Hepatic stellate cell (primary cell): Measurements from ENCODE around the gene ADAMTSL2.

ENCODE experiments used
- DNase-seq: peaks from one replicate; pipeline ENCODE4 v3.0.0; 2011; ENCODE audit warnings: low spot score

The ADAMTSL2 gene

GRCh38 chr9:133534346-133535291 lies at the start of gene ADAMTSL2:
Gene ADAMTSL2, plus strand, starts transcription at chr9:133534704. Its CDS starts 2,009 bp downstream, at chr9:133536713.
- DNase-seq, result peak; percentile 76

GRCh38 chr9:133485531-133486260 lies 48.8 kb upstream of the ADAMTSL2 start:
- no peak for DNase-seq

GRCh38 chr9:133487331-133487725 lies 47.2 kb upstream of the ADAMTSL2 start:
- no peak for DNase-seq

- DNase-seq, result no peak
Observed at GRCh38 chr9:133488686-133489252, 45.7 kb upstream of the ADAMTSL2 start.

- no peak for DNase-seq
Observed at GRCh38 chr9:133489253-133490190, 45.0 kb upstream of the ADAMTSL2 start.

GRCh38 chr9:133490201-133490681 lies 44.3 kb upstream of the ADAMTSL2 start:
- DNase-seq, result no peak

DNA sequence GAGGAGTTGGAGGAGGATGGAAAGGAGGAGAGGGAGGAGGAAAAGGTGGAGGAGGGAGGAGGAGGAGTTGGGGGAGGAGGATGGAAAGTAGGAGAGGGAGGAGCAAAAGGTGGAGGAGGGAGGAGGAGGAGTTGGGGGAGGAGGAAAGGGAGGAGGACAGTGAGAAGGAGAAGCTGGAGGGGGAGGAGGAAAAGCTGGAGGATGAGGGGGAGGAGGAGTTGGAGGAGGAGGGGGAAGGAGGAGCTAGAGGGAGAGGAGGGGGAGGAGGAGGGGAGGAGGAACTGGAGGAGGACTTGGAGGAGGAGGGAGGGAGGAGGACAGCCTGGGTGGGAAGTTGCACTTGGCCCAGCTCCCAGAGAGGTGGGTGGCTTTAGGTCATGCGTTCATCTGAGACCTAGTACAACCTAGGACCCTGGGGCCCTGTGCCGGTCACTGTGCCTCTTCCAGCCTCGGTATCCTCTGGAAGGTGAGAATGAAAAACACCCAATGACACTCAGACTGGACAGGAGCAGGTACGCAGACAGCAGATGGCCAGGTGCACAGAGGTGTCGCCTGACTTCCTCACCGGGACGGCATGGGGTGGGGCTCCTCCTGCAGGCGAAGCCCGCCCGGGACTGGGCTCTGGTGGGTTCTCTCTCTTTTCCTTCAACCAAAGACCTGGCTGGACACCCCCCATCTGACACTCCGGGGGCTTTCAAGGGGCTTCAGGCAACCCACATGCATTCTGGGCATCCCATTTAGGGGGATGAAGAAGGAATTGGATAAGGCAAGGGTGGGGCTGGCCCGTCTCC lies 43.4 kb upstream of the ADAMTSL2 start:
- DNase-seq, result no peak

GRCh38 chr9:133491656-133491925 lies 42.9 kb upstream of the ADAMTSL2 start:
- DNase-seq, result no peak

GRCh38 chr9:133492061-133493021 lies 42.2 kb upstream of the ADAMTSL2 start:
- peak; percentile 82 for DNase-seq

- DNase-seq, result no peak
Observed at GRCh38 chr9:133493428-133493827, 41.1 kb upstream of the ADAMTSL2 start.

DNA sequence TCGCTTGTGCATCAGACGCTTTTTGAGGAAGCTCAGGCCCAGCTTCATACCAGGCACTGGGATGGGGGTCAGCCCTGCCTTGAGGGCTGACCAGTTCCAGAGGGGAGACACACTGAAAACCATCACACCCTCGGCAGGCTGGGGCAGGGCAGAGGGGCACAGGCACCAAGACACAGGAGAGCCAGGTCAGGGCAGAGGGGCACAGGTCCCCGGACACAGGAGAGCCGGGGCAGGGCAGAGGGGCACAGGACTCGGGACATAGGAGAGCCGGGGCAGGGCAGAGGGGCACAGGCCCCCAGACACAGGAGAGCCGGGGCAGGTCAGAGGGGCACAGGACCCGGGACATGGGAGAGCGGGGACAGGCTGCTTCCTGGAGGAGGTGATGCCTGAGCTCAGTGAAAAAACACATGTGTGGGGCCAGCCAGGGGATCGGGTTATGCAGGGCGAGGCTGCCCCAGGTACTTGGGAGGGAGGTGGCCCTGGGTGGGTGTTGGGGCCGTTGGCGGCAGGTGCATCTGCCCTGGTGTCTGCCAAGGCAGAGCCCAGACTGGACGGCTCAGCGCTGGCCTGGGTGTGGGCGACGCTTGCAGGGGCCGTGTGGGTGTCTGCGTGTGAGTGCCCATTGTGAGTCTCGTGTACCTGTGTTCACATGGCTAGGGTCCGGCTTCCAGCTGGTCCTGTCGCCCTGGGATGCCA lies 40.5 kb upstream of the ADAMTSL2 start:
- DNase-seq, result no peak

DNA sequence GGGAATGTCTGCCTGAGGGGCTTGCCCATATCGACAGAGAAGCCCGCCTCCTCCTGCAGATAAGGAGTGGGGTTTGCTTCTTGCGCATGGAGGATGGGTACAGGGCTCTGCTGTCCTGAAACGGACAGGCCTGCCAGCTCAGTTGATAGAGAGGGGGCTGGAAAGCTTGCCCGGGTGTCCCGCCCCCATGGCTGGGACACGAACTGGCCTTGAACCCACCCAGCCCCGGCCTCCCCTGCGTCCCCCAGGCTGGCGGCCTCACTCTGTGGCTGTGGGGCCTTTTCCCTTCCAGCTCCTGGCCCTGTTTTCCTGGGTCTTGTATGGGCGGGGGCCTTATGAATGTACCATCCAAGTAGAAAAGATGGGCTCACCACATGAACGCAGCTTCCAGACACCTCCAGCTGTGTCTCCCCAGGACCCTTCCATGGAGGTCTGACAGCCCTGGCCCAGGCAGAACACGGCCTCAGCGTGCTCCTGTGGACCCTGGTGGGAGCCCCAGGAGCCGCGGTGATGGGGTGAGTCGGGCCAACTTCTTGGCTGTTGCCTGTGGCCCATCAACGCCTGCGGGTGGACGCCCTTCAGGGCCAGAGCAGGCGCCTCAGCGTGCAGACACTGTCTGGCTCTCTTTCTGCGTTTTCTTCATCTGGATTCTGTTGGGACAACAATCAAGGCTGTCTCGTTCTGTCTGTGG lies 39.7 kb upstream of the ADAMTSL2 start:
- no peak for DNase-seq

DNA sequence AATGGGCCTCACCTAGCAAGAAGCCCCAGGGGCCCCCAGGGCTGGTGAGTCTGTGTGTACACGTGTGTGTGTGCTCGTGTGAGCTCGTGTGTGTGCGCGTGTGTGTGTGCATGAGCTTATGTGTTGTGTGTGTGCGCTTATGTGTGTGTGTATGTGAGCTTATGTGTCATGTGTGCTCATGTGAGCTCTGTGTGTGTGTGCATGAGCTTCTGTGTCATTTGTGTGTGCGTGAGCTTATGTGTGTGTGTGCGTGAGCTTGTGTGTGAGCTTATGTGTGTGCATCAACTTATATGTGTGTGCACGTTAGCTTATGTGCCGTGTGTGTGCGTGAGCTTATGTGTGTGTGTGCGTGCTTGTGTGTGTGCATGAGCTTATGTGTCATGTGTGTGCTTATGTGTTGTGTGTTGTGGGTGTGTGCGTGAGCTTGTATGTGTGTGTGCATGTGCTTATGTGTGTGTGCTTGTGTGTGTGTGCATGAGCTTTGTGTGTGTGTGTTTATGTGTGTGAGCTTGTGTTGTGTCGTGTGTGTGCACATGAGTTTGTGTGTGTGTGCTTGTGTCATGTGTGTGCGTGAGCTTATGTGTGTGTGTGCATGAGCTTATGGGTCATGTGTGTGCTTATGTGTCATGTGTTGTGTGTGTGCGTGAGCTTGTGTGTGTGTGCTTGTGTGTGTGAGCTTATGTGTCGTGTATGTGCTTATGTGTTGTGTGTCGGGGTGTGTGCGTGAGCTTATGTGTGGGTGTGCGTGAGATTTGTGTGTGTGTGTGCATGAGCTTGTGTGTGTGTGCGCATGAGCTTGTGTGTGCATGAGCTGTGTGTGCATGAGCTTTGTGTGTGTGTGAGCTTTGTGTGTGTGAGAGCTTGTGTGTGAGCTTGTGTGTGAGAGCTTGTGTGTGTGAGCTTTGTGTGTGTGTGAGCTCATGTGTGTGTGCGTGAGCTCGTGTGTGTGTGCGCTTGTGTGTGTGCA lies 38.9 kb upstream of the ADAMTSL2 start:
- no peak for DNase-seq

- DNase-seq, result no peak
Observed at GRCh38 chr9:133496861-133497842, 37.4 kb upstream of the ADAMTSL2 start.

DNA sequence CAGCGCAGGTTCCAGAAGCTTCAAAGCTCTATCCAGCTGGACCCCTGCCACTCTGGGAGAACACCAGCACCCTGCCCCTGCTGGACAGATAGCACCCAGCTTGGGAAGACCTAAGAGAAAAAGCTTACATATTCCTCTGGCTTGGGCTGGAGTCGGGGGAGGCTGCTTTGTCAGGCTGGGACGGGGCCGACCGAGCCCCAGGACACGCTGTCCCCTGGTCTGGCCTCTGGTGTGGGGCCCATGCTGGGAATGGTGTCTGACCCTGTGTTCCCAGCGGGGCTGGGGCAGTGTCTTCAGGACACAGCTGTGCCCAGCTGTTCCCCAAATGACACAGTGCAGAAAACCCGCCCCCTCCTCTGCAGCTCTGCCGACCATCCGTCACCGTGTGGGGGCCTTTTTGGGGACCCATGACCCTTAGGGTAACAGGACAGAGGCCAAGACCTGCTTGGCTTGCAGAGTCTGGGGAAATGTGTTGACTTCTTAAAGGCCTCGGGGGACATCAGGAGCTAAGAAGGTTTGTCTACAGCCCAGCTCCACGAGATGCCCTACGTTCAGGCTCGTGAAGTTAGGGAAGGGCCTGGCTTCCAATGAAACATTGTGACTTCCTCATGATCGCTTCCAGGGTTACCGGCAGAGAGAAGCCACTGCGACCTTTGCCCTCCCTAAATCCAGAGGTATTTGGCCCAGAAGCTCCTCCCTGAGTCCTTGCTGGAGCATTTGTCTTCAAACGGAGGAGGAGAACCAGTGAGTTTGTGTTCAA lies 35.2 kb upstream of the ADAMTSL2 start:
- DNase-seq, result no peak
